ENCODE measurements around the gene ZNF148. TPM values are rescaled to one million over a fixed set of nuclear protein-coding genes. Genes with fewer than 3 reads are reported as not detected.
"Not testable (repeated sequence)": the region's sequence is repeated elsewhere in the genome, so short reads cannot be mapped to it uniquely, and the experiment has no call there.

The ZNF148 gene
- total RNA-seq, 4 donors from 2014 or later: 17.0 to 34.9 (median 20.0) TPM

DNA sequence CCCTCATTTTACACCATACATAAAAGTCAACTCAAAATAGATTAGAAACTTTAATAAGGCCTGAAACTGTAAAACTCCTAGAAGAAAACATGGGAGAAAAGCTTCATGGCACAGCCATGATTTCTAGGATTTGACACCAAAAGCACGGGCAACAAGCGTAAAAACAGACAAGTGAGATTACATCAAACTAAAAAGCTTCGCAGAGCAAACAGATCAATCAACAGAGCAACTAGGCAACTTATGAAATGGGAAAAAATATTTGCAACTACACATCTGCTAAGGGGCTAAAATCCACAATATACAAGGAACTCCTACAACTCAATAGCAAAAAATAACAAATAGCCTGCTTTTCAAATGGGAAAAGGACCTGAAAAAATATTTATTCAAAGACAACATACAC, 26.1 kb downstream of the ZNF148 start:
- in situ Hi-C loops (cut with MboI; ENCODE audit: low sequenced_read_pairs in 4 of 4): no loop called here
- intact Hi-C loops (cut with DNase I; ENCODE audit: low total_unique reads): no loop called here
- H3K9me3 ChIP-seq: no peaks in the 10 kb centered on the region
- no peaks in the 10 kb centered on the region for H3K36me3 ChIP-seq
- no peak overlapping the region for H3K4me3 ChIP-seq
- peaks cover 14 to 48% of the 10 kb centered on the region in 2 donors for H3K4me1 ChIP-seq
- H3K27me3 ChIP-seq: no peaks in the 10 kb centered on the region
- DNase-seq (no peak), ATAC-seq (no peak)
- H3K27ac ChIP-seq: no peak overlapping the region
- no peak for TF ChIP-seq CTCF (IDR thresholded peaks at IDR 0.05 in 4 of 5, conservative IDR thresholded peaks at IDR 0.05 in 1 of 5)
- no peak for TF ChIP-seq POLR2A (IDR thresholded peaks at IDR 0.05)

DNA sequence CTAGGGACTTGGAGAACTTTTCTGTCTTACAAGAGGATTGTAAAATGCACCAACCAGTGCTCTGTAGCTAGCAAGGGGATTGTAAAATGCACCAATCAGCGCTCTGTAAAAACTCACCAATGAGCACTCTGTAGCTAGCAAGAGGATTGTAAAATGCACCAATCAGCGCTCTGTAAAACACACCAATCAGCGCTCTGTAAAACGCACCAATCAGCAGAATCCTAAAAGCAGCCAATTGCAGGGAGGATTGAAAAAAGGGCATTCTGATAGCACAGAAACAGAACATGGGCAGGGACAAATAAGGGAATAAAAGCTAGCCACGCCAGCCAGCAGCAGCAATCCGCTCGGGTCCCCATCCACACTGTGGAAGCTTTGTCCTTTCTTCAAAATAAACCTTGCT, 31.8 kb downstream of the ZNF148 start:
- DNase-seq; H3K9me3 ChIP-seq; H3K27ac ChIP-seq; H3K27me3 ChIP-seq; in situ Hi-C loops (cut with MboI; ENCODE audit: low sequenced_read_pairs in 4 of 4); H3K4me3 ChIP-seq; ATAC-seq; H3K36me3 ChIP-seq; intact Hi-C loops (cut with DNase I; ENCODE audit: low total_unique reads): not testable (repeated sequence)
- peaks cover 5 to 10% of the 10 kb centered on the region in 2 donors for H3K4me1 ChIP-seq

DNA sequence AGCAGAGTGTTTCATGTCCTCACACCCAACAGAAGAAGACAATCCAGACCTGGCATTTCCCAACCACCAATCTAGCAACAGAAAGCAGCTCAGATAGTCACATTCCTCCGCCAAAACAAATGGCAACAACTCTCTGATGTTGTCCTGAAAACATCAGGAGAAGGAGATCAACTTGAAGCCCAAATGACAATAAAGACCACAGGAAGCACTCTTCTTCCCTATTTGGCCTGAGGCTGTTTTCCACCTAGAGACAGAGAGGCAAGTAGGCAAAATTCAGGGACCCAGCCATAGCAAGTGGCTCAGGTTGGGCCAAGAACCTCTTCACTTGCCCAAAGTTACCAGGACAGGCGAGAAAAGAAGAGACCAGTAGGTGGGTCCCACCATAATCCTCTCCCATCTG, 35.0 kb downstream of the ZNF148 start:
- Histone ChIP-seq H3K27ac (no peak overlapping the region), H3K4me3 (no peak overlapping the region), H3K27me3 (no peaks in the 10 kb centered on the region), H3K9me3 (no peaks in the 10 kb centered on the region), H3K36me3 (no peaks in the 10 kb centered on the region), H3K4me1 (peaks cover 19 to 24% of the 10 kb centered on the region in 2 donors)
- ATAC-seq (no peak), DNase-seq (no peak)
- TF ChIP-seq POLR2A (IDR thresholded peaks at IDR 0.05): no peak
- TF ChIP-seq CTCF (IDR thresholded peaks at IDR 0.05 in 4 of 5, conservative IDR thresholded peaks at IDR 0.05 in 1 of 5): no peak
- in situ Hi-C loops (cut with MboI; ENCODE audit: low sequenced_read_pairs in 4 of 4): no loop called here
- intact Hi-C loops (cut with DNase I; ENCODE audit: low total_unique reads): no loop called here

DNA sequence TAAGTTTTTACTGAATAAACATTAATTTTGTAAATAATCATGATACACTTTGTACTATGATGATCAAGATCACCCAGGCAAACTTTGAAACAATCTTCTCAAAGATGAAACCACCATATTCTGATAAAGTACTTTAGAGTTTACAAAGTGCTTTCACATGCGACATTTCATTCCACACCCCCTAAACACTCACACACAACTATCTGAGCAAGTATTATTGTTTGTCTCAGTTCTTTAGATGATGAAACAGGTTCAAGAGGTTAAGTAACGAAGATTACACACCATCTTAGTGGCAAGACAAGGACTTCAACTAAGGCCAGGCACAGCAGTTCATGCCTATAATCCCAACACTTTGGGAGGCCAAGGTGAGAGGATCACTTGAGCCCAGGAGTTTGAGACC, 37.6 kb downstream of the ZNF148 start:
- intact Hi-C loops (cut with DNase I; ENCODE audit: low total_unique reads): no loop called here
- TF ChIP-seq POLR2A (IDR thresholded peaks at IDR 0.05) (no peak), CTCF (IDR thresholded peaks at IDR 0.05 in 4 of 5, conservative IDR thresholded peaks at IDR 0.05 in 1 of 5) (no peak)
- no peak for ATAC-seq

GRCh38 chr3:125334675-125335560, 40.2 kb downstream of the ZNF148 start:
- ATAC-seq: no peak
- Histone ChIP-seq H3K9me3 (no peaks in the 10 kb centered on the region), H3K4me1 (peaks cover 50 to 54% of the 10 kb centered on the region in 2 donors), H3K36me3 (peaks cover 0 to 3% of the 10 kb centered on the region in 2 donors), H3K4me3 (no peak overlapping the region), H3K27ac (peak overlapping the region in 1 of 4 donors; percentile 29), H3K27me3 (no peaks in the 10 kb centered on the region)
- in situ Hi-C loops (cut with MboI; ENCODE audit: low sequenced_read_pairs in 4 of 4): no loop called here
- intact Hi-C loops (cut with DNase I; ENCODE audit: low total_unique reads): no loop called here
- TF ChIP-seq CTCF (IDR thresholded peaks at IDR 0.05 in 4 of 5, conservative IDR thresholded peaks at IDR 0.05 in 1 of 5) (no peak), POLR2A (IDR thresholded peaks at IDR 0.05) (no peak)
- DNase-seq: no peak

More for the DNA sequence above, 37.6 kb downstream of the ZNF148 start:
- Histone ChIP-seq H3K4me3 (no peak overlapping the region), H3K4me1 (peaks cover 36 to 41% of the 10 kb centered on the region in 2 donors), H3K9me3 (no peaks in the 10 kb centered on the region), H3K27me3 (no peaks in the 10 kb centered on the region), H3K27ac (no peak overlapping the region), H3K36me3 (no peaks in the 10 kb centered on the region)
- no peak for DNase-seq
- in situ Hi-C loops (cut with MboI; ENCODE audit: low sequenced_read_pairs in 4 of 4): no loop called here
